WTC11 (cell line): ENCODE measurements around the gene LRR1.

Experiments
- CTCF ChIP-seq: fragments of 200-600 bp; IDR thresholded peaks from 2 replicates; pipeline ENCODE4 v1.8.0; 2022; ENCODE audit warnings: antibody characterized with exemption
- FOXP1 ChIP-seq: sonication (generic); formaldehyde crosslinking; IDR thresholded peaks from 2 replicates; pipeline ENCODE4 v1.8.0; 2022; ENCODE audit warnings: missing genetic modification reagents, mild to moderate bottlenecking, moderate library complexity, borderline replicate concordance
- IRF1 ChIP-seq: sonication (generic); formaldehyde crosslinking; IDR thresholded peaks from 2 replicates; pipeline ENCODE4 v1.8.0; 2023; ENCODE audit warnings: missing genetic modification reagents
- JUN ChIP-seq: sonication (generic); formaldehyde crosslinking; IDR thresholded peaks from 2 replicates; pipeline ENCODE4 v1.8.0; 2023; ENCODE audit warnings: mild to moderate bottlenecking, missing genetic modification reagents
- MAX ChIP-seq: sonication (generic); formaldehyde crosslinking; IDR thresholded peaks from 2 replicates; pipeline ENCODE4 v1.8.0; 2022; ENCODE audit warnings: mild to moderate bottlenecking, missing genetic modification reagents
- MXD4 ChIP-seq: fragments of 250-450 bp; sonication (Bioruptor Pico); IDR thresholded peaks from 2 replicates; pipeline ENCODE4 v1.8.0; 2021; ENCODE audit warnings: mild to moderate bottlenecking, moderate library complexity, borderline replicate concordance
- NR1H2 ChIP-seq: sonication (generic); formaldehyde crosslinking; IDR thresholded peaks from 2 replicates; pipeline ENCODE4 v1.9.0; 2021; ENCODE audit warnings: mild to moderate bottlenecking, moderate library complexity, missing genetic modification reagents
- RELA ChIP-seq: sonication (generic); formaldehyde crosslinking; IDR thresholded peaks from 2 replicates; pipeline ENCODE4 v1.8.1; 2022; ENCODE audit warnings: missing genetic modification reagents, mild to moderate bottlenecking, borderline replicate concordance
- SP1 ChIP-seq: sonication (generic); formaldehyde crosslinking; conservative IDR thresholded peaks from 2 replicates; pipeline ENCODE4 v1.8.1; 2022; ENCODE audit warnings: missing genetic modification reagents
- TCF7 ChIP-seq: sonication (generic); formaldehyde crosslinking; IDR thresholded peaks from 2 replicates; pipeline ENCODE4 v1.8.0; 2022; ENCODE audit warnings: mild to moderate bottlenecking, low read depth, missing genetic modification reagents, moderate library complexity
- TEAD1 ChIP-seq: sonication (generic); formaldehyde crosslinking; IDR thresholded peaks from 2 replicates; pipeline ENCODE4 v1.8.0; 2022; ENCODE audit warnings: mild to moderate bottlenecking, missing genetic modification reagents
- ZBTB43 ChIP-seq: sonication (generic); formaldehyde crosslinking; IDR thresholded peaks from 2 replicates; pipeline ENCODE4 v1.8.1; 2023; ENCODE audit warnings: mild to moderate bottlenecking, missing genetic modification reagents
- ZNF263 ChIP-seq: sonication (generic); formaldehyde crosslinking; IDR thresholded peaks from 2 replicates; pipeline ENCODE4 v1.8.1; 2022; ENCODE audit warnings: low read depth, mild to moderate bottlenecking, moderate library complexity, missing genetic modification reagents

- TF ChIP-seq TEAD1 (CRISPR knock-in tag), result no peak
- TF ChIP-seq ZBTB43 (CRISPR knock-in tag), result no peak
- no peak for TF ChIP-seq CTCF
- no peak for TF ChIP-seq SP1 (CRISPR knock-in tag)
- TF ChIP-seq MAX (CRISPR knock-in tag), result no peak
- no peak for TF ChIP-seq NR1H2 (CRISPR knock-in tag)
- TF ChIP-seq ZNF263, result no peak
- no peak for TF ChIP-seq RELA
- no peak for TF ChIP-seq FOXP1 (CRISPR knock-in tag)
- no peak for TF ChIP-seq TCF7 (CRISPR knock-in tag)
- TF ChIP-seq JUN, result no peak
- TF ChIP-seq MXD4 (CRISPR knock-in tag), result no peak
- no peak for TF ChIP-seq IRF1 (CRISPR knock-in tag)
These were observed 20.6 kb upstream of the LRR1 start for GRCh38 chr14:49578141-49578540.
